ENCODE data around the gene HEPACAM.

The HEPACAM gene

DNA sequence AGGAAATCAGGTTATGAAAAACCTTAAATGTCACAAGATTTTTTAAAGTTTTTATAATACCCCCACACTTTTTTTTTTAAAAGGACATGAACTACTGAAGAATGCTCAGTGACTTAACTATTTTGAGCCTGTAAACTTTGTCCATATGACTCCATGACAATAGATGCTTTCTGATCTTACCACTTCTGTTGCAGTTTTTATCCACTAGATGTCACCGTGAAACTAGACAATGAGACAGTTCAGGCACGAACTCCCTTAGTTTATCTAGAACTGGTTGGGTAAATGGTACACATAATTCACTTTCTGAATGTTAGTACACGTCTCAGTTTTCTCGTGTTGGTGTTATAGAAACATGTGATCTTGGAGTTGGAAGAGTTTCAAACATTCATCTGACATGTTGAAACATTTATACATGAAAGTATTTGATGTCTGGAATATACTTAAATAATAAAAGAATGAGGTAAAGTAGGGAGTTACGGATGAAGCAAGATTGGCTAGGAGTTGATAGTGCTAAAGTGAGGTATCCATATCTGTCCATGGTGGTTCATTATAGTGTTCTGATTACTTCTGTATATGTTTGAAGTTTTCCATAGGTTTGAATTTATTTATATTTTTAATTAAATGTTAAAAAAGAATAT lies 26.2 kb upstream of the HEPACAM start:
- Histone ChIP-seq H3K27me3 (ENCODE audit: control insufficient read depth in 2 of 2, insufficient read depth in 2 of 2, low read length in 2 of 2) (no peaks in the 10 kb centered on the region), H3K4me3 (ENCODE audit: low read length in 2 of 2) (no peak overlapping the region), H3K36me3 (ENCODE audit: control insufficient read depth in 2 of 2, insufficient read depth in 2 of 2, low read length in 2 of 2) (no peaks in the 10 kb centered on the region), H3K9me3 (ENCODE audit: control insufficient read depth in 2 of 2, low read length in 2 of 2) (no peaks in the 10 kb centered on the region), H3K9ac (ENCODE audit: low read depth in 1 of 2, low read length in 2 of 2) (no peak overlapping the region), H3K27ac (ENCODE audit: low read depth in 2 of 2, low read length in 2 of 2) (no peak overlapping the region), H3K4me1 (ENCODE audit: control insufficient read depth in 2 of 2, insufficient read depth in 2 of 2, low read length in 2 of 2) (no peaks in the 10 kb centered on the region)

DNA sequence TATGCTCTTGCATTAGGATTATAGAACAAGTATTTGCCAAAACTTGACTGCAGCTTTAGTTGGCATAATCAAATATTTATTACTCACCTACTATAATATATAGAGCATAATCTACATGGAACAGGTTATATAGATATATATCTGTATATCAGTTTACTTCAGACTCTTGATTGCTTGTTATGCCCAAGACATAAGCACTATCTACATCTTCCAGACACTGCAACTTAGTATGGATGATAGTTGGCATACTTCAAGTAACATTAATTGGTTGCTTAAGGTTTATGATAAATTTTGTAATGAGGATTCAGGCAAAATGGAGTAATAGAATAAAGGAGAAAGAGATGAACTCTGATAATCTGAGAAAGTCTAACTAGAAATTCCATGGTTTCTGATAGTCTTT lies 19.2 kb upstream of the HEPACAM start:
- H3K9ac ChIP-seq (ENCODE audit: low read depth in 1 of 2, low read length in 2 of 2): no peak overlapping the region
- H3K27me3 ChIP-seq (ENCODE audit: control insufficient read depth in 2 of 2, insufficient read depth in 2 of 2, low read length in 2 of 2): no peaks in the 10 kb centered on the region
- no peaks in the 10 kb centered on the region for H3K9me3 ChIP-seq (ENCODE audit: control insufficient read depth in 2 of 2, low read length in 2 of 2)
- H3K27ac ChIP-seq (ENCODE audit: low read depth in 2 of 2, low read length in 2 of 2): no peak overlapping the region
- no peak overlapping the region for H3K4me3 ChIP-seq (ENCODE audit: low read length in 2 of 2)
- H3K36me3 ChIP-seq (ENCODE audit: control insufficient read depth in 2 of 2, insufficient read depth in 2 of 2, low read length in 2 of 2): no peaks in the 10 kb centered on the region
- H3K4me1 ChIP-seq (ENCODE audit: control insufficient read depth in 2 of 2, insufficient read depth in 2 of 2, low read length in 2 of 2): peaks cover 8 to 10% of the 10 kb centered on the region in 2 donors

DNA sequence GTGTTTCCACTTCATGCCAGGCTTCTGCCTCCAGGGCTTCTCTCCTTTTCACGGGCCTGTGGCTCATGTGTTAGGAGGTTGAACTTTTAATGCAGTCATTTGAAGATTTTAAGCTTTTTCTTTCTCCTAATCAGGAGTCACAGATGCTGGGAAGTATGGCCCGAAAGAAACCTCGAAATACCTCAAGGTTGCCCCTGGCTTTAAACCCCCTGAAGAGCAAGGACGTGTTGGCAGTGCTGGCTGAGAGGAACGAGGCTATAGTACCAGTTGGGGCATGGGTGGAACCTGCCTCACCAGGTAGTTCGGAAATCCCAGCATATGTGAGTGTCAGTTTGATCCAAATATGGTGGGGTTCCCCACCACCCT lies 18.7 kb upstream of the HEPACAM start:
- Histone ChIP-seq H3K9me3 (ENCODE audit: control insufficient read depth in 2 of 2, low read length in 2 of 2) (no peaks in the 10 kb centered on the region), H3K4me3 (ENCODE audit: low read length in 2 of 2) (peak overlapping the region; percentile 93 to 97), H3K4me1 (ENCODE audit: control insufficient read depth in 2 of 2, insufficient read depth in 2 of 2, low read length in 2 of 2) (peaks cover 8 to 10% of the 10 kb centered on the region in 2 donors), H3K36me3 (ENCODE audit: control insufficient read depth in 2 of 2, insufficient read depth in 2 of 2, low read length in 2 of 2) (no peaks in the 10 kb centered on the region), H3K27me3 (ENCODE audit: control insufficient read depth in 2 of 2, insufficient read depth in 2 of 2, low read length in 2 of 2) (no peaks in the 10 kb centered on the region), H3K9ac (ENCODE audit: low read depth in 1 of 2, low read length in 2 of 2) (peak overlapping the region; percentile 60 to 83), H3K27ac (ENCODE audit: low read depth in 2 of 2, low read length in 2 of 2) (no peak overlapping the region)

DNA sequence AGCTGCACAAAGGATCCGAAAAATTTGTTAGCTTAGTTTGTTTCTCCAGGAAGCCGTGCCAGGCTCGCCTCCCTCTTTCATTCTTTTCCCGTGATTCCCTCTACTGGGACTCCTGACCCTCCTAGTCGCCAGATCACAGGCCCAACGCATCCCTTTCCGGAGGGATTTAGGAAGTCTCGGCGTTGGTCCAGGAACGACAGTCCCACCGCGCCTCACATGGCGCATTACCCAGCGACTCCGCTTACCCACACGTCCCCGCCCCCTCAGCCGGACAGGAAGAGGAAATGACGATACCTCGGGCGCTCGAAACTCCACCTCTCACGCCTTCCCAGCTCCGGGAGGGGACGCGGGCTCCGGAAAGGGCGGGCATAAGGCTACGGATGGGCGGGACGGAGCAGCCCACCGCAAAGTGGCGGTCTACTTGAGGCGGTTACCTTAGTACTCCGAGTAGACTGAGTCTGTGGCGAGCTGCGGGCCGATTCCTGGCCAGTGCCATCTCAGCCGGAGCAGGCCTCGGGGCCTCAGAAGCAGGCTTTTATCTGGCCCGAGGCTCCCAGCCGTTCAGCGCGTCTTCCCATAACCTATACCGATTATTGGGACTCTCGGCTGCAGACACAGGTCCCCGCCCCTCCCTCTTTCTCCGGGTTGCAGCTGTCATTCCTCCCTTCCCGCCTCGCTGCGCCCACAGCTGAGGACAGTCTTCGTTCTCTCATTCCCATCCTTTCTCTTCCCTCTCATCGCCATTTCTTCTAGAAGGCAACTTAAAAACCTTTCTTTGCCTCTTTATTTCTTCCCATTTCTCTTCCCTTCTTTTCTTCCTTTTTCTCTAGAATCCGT lies 18.1 kb upstream of the HEPACAM start, which contains the start of gene CCDC15:
Gene CCDC15, plus strand, starts transcription at position 450 of the 837 bp plus-strand sequence. CDS start 531 bp downstream, outside the sequence.
- H3K9ac ChIP-seq (ENCODE audit: low read depth in 1 of 2, low read length in 2 of 2): peak within 1 kb of the TSS; percentile 83 to 89
- H3K4me3 ChIP-seq (ENCODE audit: low read length in 2 of 2): peak within 1 kb of the TSS; percentile 93 to 97
- peaks cover 8 to 10% of the 10 kb centered on the region in 2 donors for H3K4me1 ChIP-seq (ENCODE audit: control insufficient read depth in 2 of 2, insufficient read depth in 2 of 2, low read length in 2 of 2)
- H3K27me3 ChIP-seq (ENCODE audit: control insufficient read depth in 2 of 2, insufficient read depth in 2 of 2, low read length in 2 of 2): no peaks in the 10 kb centered on the region
- peak within 1 kb of the TSS; percentile 78 for H3K27ac ChIP-seq (ENCODE audit: low read depth in 2 of 2, low read length in 2 of 2)
- H3K9me3 ChIP-seq (ENCODE audit: control insufficient read depth in 2 of 2, low read length in 2 of 2): no peaks in the 10 kb centered on the region
- no peaks in the 10 kb centered on the region for H3K36me3 ChIP-seq (ENCODE audit: control insufficient read depth in 2 of 2, insufficient read depth in 2 of 2, low read length in 2 of 2)

DNA sequence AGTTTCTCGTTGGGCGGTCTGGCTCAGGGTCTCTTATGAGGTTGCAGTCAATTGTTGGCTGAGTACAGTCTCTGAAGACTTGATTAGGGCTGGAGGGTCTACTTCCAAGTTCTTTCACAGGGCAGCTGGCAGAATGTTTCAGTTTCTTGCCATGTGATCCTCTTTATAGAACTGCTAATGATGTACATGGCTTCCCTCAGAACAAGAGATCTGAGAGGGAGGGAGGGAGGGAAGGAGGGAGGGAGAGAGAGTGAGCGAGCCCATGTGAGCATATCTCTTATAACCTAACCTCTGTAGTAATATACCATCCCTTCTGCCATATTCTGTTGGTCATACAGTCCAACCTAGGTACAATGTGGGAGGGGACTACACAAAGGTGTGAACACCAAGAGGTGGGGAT lies 15.5 kb upstream of the HEPACAM start:
- Histone ChIP-seq H3K27ac (ENCODE audit: low read depth in 2 of 2, low read length in 2 of 2) (no peak overlapping the region), H3K9ac (ENCODE audit: low read depth in 1 of 2, low read length in 2 of 2) (no peak overlapping the region), H3K36me3 (ENCODE audit: control insufficient read depth in 2 of 2, insufficient read depth in 2 of 2, low read length in 2 of 2) (no peaks in the 10 kb centered on the region), H3K27me3 (ENCODE audit: control insufficient read depth in 2 of 2, insufficient read depth in 2 of 2, low read length in 2 of 2) (no peaks in the 10 kb centered on the region), H3K4me1 (ENCODE audit: control insufficient read depth in 2 of 2, insufficient read depth in 2 of 2, low read length in 2 of 2) (peaks cover 8 to 10% of the 10 kb centered on the region in 2 donors), H3K4me3 (ENCODE audit: low read length in 2 of 2) (no peak overlapping the region), H3K9me3 (ENCODE audit: control insufficient read depth in 2 of 2, low read length in 2 of 2) (no peaks in the 10 kb centered on the region)

DNA sequence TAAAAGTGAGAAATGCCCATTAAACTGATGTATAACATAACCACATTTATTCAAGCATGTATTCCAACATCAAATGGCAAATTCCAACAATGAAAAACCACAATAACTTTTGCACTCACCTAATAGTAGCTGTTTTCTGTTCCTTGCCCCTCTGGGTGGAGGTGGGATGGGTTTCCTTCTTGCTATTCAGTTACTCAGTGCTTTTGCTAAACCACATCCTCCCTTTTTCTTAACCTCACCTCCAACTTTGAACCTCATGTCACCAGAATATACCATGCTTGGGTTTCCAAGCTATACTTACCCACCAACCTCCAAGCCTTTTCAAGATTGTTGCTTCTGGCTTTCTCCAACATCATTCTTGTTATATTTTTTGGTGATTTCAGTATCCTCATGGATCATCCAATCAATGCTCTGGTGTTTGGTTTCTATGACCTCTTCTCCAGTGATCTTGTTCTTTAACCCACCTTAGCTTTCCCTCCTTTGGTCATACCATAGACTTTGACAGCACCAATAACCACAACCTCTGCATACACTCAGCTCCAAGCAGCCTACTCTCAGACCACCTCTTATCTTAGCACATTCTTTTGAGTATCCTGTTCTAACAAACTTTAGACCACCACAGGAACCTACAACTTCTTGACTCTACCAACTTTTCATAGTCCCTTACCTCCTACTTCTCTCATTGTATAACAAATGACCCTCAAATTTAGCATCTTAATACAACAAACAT lies 14.9 kb upstream of the HEPACAM start:
- H3K9me3 ChIP-seq (ENCODE audit: control insufficient read depth in 2 of 2, low read length in 2 of 2): no peaks in the 10 kb centered on the region
- H3K9ac ChIP-seq (ENCODE audit: low read depth in 1 of 2, low read length in 2 of 2): no peak overlapping the region
- no peak overlapping the region for H3K4me3 ChIP-seq (ENCODE audit: low read length in 2 of 2)
- H3K36me3 ChIP-seq (ENCODE audit: control insufficient read depth in 2 of 2, insufficient read depth in 2 of 2, low read length in 2 of 2): no peaks in the 10 kb centered on the region
- H3K27me3 ChIP-seq (ENCODE audit: control insufficient read depth in 2 of 2, insufficient read depth in 2 of 2, low read length in 2 of 2): no peaks in the 10 kb centered on the region
- no peak overlapping the region for H3K27ac ChIP-seq (ENCODE audit: low read depth in 2 of 2, low read length in 2 of 2)
- H3K4me1 ChIP-seq (ENCODE audit: control insufficient read depth in 2 of 2, insufficient read depth in 2 of 2, low read length in 2 of 2): peaks cover 8 to 10% of the 10 kb centered on the region in 2 donors

DNA sequence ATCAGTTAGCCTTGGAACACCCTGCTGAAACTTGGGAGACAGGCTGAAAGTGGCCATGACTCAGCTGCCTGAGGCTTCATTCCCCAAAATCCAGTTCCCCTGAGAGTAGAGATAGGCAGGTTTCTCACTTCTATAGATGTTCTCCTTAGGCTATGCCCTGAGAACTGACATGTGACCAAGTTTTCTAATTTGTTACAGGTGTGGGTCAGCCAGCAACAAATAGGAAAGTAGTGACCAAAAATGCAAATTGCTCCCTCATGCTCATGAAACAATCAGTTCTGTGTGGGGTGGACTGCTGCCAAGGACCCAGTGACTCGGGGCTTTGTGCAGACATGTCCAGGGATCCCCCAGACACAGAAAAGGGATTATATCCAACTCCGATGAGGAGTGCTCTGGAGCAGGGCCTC lies 10.9 kb upstream of the HEPACAM start:
- Histone ChIP-seq H3K9ac (ENCODE audit: low read depth in 1 of 2, low read length in 2 of 2) (no peak overlapping the region), H3K27me3 (ENCODE audit: control insufficient read depth in 2 of 2, insufficient read depth in 2 of 2, low read length in 2 of 2) (no peaks in the 10 kb centered on the region), H3K27ac (ENCODE audit: low read depth in 2 of 2, low read length in 2 of 2) (no peak overlapping the region)

DNA sequence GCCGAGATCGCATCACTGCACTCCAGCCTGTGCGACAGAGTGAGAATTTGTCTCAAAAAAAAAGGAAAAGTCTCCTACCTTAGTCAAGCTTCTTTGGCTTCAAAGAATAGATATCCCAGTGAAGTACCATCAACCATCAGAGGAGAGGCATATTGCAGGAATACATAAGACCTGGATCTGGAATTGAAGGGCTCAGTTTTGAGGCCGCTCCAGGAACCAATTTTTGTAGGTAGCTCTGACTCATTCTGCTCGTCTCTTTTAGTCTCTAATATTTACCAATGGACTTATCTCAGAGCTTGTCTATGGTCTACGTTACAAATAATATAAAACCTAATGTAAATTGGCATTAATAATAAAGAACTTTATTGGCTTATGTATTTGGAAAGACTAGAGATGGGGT lies 10.0 kb upstream of the HEPACAM start:
- no peaks in the 10 kb centered on the region for H3K9me3 ChIP-seq (ENCODE audit: control insufficient read depth in 2 of 2, low read length in 2 of 2)
- H3K4me1 ChIP-seq (ENCODE audit: control insufficient read depth in 2 of 2, insufficient read depth in 2 of 2, low read length in 2 of 2): no peaks in the 10 kb centered on the region
- no peaks in the 10 kb centered on the region for H3K27me3 ChIP-seq (ENCODE audit: control insufficient read depth in 2 of 2, insufficient read depth in 2 of 2, low read length in 2 of 2)
- no peak overlapping the region for H3K4me3 ChIP-seq (ENCODE audit: low read length in 2 of 2)
- no peaks in the 10 kb centered on the region for H3K36me3 ChIP-seq (ENCODE audit: control insufficient read depth in 2 of 2, insufficient read depth in 2 of 2, low read length in 2 of 2)
- H3K9ac ChIP-seq (ENCODE audit: low read depth in 1 of 2, low read length in 2 of 2): no peak overlapping the region
- no peak overlapping the region for H3K27ac ChIP-seq (ENCODE audit: low read depth in 2 of 2, low read length in 2 of 2)

More for the DNA sequence above, 10.9 kb upstream of the HEPACAM start:
- H3K4me1 ChIP-seq (ENCODE audit: control insufficient read depth in 2 of 2, insufficient read depth in 2 of 2, low read length in 2 of 2): no peaks in the 10 kb centered on the region
- H3K9me3 ChIP-seq (ENCODE audit: control insufficient read depth in 2 of 2, low read length in 2 of 2): no peaks in the 10 kb centered on the region
- no peak overlapping the region for H3K4me3 ChIP-seq (ENCODE audit: low read length in 2 of 2)
- H3K36me3 ChIP-seq (ENCODE audit: control insufficient read depth in 2 of 2, insufficient read depth in 2 of 2, low read length in 2 of 2): no peaks in the 10 kb centered on the region

DNA sequence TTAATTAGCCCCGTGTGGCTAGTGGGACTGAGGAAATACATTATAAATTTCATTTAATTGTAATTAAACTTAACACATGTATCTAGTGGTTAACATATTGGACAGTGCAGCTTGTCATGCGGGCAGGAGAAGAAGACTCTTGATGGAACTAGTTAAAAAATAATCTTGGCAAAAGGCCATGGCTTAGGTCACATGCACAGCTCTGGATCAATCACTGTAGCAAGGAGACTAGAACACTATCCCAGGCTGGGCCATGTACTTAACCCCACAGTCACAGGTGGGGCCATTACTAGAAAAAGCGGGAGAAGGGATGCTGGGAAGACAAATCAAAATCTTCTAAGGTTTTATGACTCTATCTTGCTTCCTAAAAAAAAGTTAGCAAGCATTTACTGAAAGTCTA lies 8.7 kb upstream of the HEPACAM start:
- Histone ChIP-seq H3K9ac (ENCODE audit: low read depth in 1 of 2, low read length in 2 of 2) (no peak overlapping the region), H3K27ac (ENCODE audit: low read depth in 2 of 2, low read length in 2 of 2) (no peak overlapping the region)

DNA sequence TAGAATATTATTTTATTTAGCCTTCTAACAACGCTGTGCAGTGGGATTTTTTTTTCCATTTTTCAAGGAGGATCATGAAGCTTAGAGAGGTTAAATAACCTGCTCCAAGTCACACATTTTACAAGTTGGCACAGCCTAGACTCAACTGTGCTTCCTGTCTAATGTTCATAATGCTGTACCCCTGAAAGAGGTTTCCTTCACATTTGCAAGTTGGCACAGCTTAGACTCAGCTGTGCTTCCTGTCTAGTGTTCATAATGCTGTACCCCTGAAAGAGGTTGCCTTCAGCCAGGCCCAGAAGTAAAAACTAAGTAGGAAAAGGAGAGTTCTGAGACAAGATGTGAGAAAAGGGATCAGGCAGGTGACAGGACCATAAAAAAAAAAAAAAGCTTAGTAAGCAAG lies 7.9 kb upstream of the HEPACAM start:
- Histone ChIP-seq H3K27me3 (ENCODE audit: control insufficient read depth in 2 of 2, insufficient read depth in 2 of 2, low read length in 2 of 2) (no peaks in the 10 kb centered on the region), H3K4me3 (ENCODE audit: low read length in 2 of 2) (no peak overlapping the region), H3K4me1 (ENCODE audit: control insufficient read depth in 2 of 2, insufficient read depth in 2 of 2, low read length in 2 of 2) (no peaks in the 10 kb centered on the region), H3K36me3 (ENCODE audit: control insufficient read depth in 2 of 2, insufficient read depth in 2 of 2, low read length in 2 of 2) (no peaks in the 10 kb centered on the region), H3K9me3 (ENCODE audit: control insufficient read depth in 2 of 2, low read length in 2 of 2) (no peaks in the 10 kb centered on the region), H3K9ac (ENCODE audit: low read depth in 1 of 2, low read length in 2 of 2) (no peak overlapping the region), H3K27ac (ENCODE audit: low read depth in 2 of 2, low read length in 2 of 2) (no peak overlapping the region)

More for the DNA sequence above, 8.7 kb upstream of the HEPACAM start:
- Histone ChIP-seq H3K27me3 (ENCODE audit: control insufficient read depth in 2 of 2, insufficient read depth in 2 of 2, low read length in 2 of 2) (no peaks in the 10 kb centered on the region), H3K36me3 (ENCODE audit: control insufficient read depth in 2 of 2, insufficient read depth in 2 of 2, low read length in 2 of 2) (no peaks in the 10 kb centered on the region), H3K4me1 (ENCODE audit: control insufficient read depth in 2 of 2, insufficient read depth in 2 of 2, low read length in 2 of 2) (no peaks in the 10 kb centered on the region), H3K9me3 (ENCODE audit: control insufficient read depth in 2 of 2, low read length in 2 of 2) (no peaks in the 10 kb centered on the region), H3K4me3 (ENCODE audit: low read length in 2 of 2) (no peak overlapping the region)

All from mucosa of rectum (tissue), 2 donors.